HEK293 (cell line): ENCODE results near the gene C2CD4A.

ENCODE experiments used
- CTCF ChIA-PET: fragments of 350-600 bp; formaldehyde crosslinking; extraction: SDS; loops from one replicate; lab custom pipeline; 2021; ENCODE audit warnings: antibody characterized with exemption; lab: Yijun Ruan, JAX
- POLR2A ChIA-PET: fragments of 300-600 bp; formaldehyde crosslinking; extraction: SDS; loops from one replicate; lab custom pipeline; 2020; ENCODE audit warnings: antibody characterized with exemption, inconsistent platforms; lab: Yijun Ruan, JAX
- H3K27ac ChIP-seq: fragments of 200-500 bp; sonication (Bioruptor generic); 2 replicates; pipeline ENCODE4 v1.5.1; 2014; ENCODE audit warnings: low read depth, low read length, control low read depth, inconsistent platforms; ENCODE audit errors: extremely low read depth
- H3K36me3 ChIP-seq, 2 experiments: fragments of 200-500 bp in 1 of 2; sonication (Bioruptor generic) in 1 of 2; 1 replicate in 1 of 2; 2 replicates in 1 of 2; pipeline ENCODE4 v1.5.1; 2014 to 2017; ENCODE audit warnings: inconsistent platforms in 2 of 2, low read length in 2 of 2; ENCODE audit not compliant: control insufficient read depth in 2 of 2, insufficient read depth in 1 of 2
- H3K4me1 ChIP-seq: fragments of 200-500 bp; sonication (Bioruptor generic); 2 replicates; pipeline ENCODE4 v1.5.1; 2014; ENCODE audit warnings: mild to moderate bottlenecking, low read length, inconsistent platforms; ENCODE audit not compliant: control insufficient read depth, insufficient read depth
- H3K4me3 ChIP-seq: 2 replicates; pipeline ENCODE4 v1.5.1; 2011; ENCODE audit warnings: low read depth, mild to moderate bottlenecking, control low read depth, low read length, moderate library complexity
- H3K9me3 ChIP-seq: fragments of 200-500 bp; sonication (Bioruptor generic); 2 replicates; pipeline ENCODE4 v1.5.1; 2014; ENCODE audit warnings: low read depth, low read length, inconsistent platforms; ENCODE audit not compliant: control insufficient read depth, insufficient read depth
- BCL6B ChIP-seq: fragments of 450-650 bp; formaldehyde crosslinking; IDR thresholded peaks from 2 replicates; pipeline ENCODE4 v1.5.1; 2017; ENCODE audit warnings: missing biosample characterization, missing genetic modification characterization
- GLI4 ChIP-seq: fragments of 450-650 bp; formaldehyde crosslinking; IDR thresholded peaks from 2 replicates; pipeline ENCODE4 v1.5.1; 2016; ENCODE audit warnings: missing biosample characterization, missing genetic modification characterization
- IKZF3 ChIP-seq: fragments of 450-650 bp; IDR thresholded peaks from 2 replicates; pipeline ENCODE4 v1.5.0; 2018; ENCODE audit warnings: missing biosample characterization, mild to moderate bottlenecking, missing genetic modification characterization, moderate library complexity
- PRDM2 ChIP-seq: fragments of 450-650 bp; formaldehyde crosslinking; IDR thresholded peaks from 2 replicates; pipeline ENCODE4 v1.5.1; 2016; ENCODE audit warnings: missing biosample characterization, missing genetic modification characterization, borderline replicate concordance
- PRDM4 ChIP-seq: fragments of 450-650 bp; formaldehyde crosslinking; IDR thresholded peaks from 2 replicates; pipeline ENCODE4 v1.5.1; 2017; ENCODE audit warnings: missing biosample characterization, missing genetic modification characterization
- SP3 ChIP-seq: fragments of 450-650 bp; formaldehyde crosslinking; IDR thresholded peaks from 2 replicates; pipeline ENCODE4 v1.5.1; 2016; ENCODE audit warnings: missing biosample characterization, missing genetic modification characterization
- ZBTB21 ChIP-seq: fragments of 450-650 bp; formaldehyde crosslinking; IDR thresholded peaks from 2 replicates; pipeline ENCODE4 v1.5.1; 2017; ENCODE audit warnings: missing biosample characterization, missing genetic modification characterization
- ZBTB48 ChIP-seq: fragments of 450-650 bp; formaldehyde crosslinking; IDR thresholded peaks from 2 replicates; pipeline ENCODE4 v1.5.1; 2016; ENCODE audit warnings: missing biosample characterization, missing genetic modification characterization
- ZNF18 ChIP-seq: fragments of 450-650 bp; formaldehyde crosslinking; IDR thresholded peaks from 2 replicates; pipeline ENCODE4 v1.5.1; 2016; ENCODE audit warnings: missing biosample characterization, missing genetic modification characterization
- ZNF292 ChIP-seq: fragments of 450-650 bp; formaldehyde crosslinking; IDR thresholded peaks from 2 replicates; pipeline ENCODE4 v1.5.1; 2016; ENCODE audit warnings: low read depth, missing biosample characterization, missing genetic modification characterization, borderline replicate concordance
- ZNF404 ChIP-seq: fragments of 450-650 bp; formaldehyde crosslinking; IDR thresholded peaks from 2 replicates; pipeline ENCODE4 v1.5.1; 2017; ENCODE audit warnings: missing biosample characterization, missing genetic modification characterization
- ZNF473 ChIP-seq: fragments of 450-650 bp; formaldehyde crosslinking; IDR thresholded peaks from 2 replicates; pipeline ENCODE4 v1.5.1; 2017; ENCODE audit warnings: missing biosample characterization, missing genetic modification characterization
- ZNF555 ChIP-seq: fragments of 450-650 bp; formaldehyde crosslinking; conservative IDR thresholded peaks from 2 replicates; pipeline ENCODE4 v1.5.1; 2017; ENCODE audit warnings: missing biosample characterization, mild to moderate bottlenecking, missing genetic modification characterization, inconsistent platforms
- ZNF560 ChIP-seq: fragments of 450-650 bp; formaldehyde crosslinking; IDR thresholded peaks from 2 replicates; pipeline ENCODE4 v1.5.1; 2017; ENCODE audit warnings: missing biosample characterization, missing genetic modification characterization, borderline replicate concordance
- ZNF747 ChIP-seq: fragments of 450-650 bp; formaldehyde crosslinking; IDR thresholded peaks from 2 replicates; pipeline ENCODE4 v1.5.1; 2016; ENCODE audit warnings: missing biosample characterization, missing genetic modification characterization
- ZSCAN16 ChIP-seq: fragments of 450-650 bp; formaldehyde crosslinking; IDR thresholded peaks from 2 replicates; pipeline ENCODE4 v1.5.1; 2016; ENCODE audit warnings: missing biosample characterization, missing genetic modification characterization
- ZSCAN5A ChIP-seq: fragments of 450-650 bp; formaldehyde crosslinking; IDR thresholded peaks from 2 replicates; pipeline ENCODE4 v1.5.1; 2016; ENCODE audit warnings: missing biosample characterization, missing genetic modification characterization
- ZXDB ChIP-seq: fragments of 450-650 bp; formaldehyde crosslinking; IDR thresholded peaks from 2 replicates; pipeline ENCODE4 v1.5.1; 2016; ENCODE audit warnings: missing biosample characterization, missing genetic modification characterization

The C2CD4A gene

GRCh38 chr15:62088353-62088693 is 21.5 kb downstream of the C2CD4A start:
- no peak for TF ChIP-seq ZNF747 (tag by site-specific recombination)
- no peak for TF ChIP-seq ZNF555
- TF ChIP-seq PRDM4: no peak
- TF ChIP-seq BCL6B (tag by site-specific recombination): no peak
- TF ChIP-seq ZBTB21 (tag by site-specific recombination): no peak
- TF ChIP-seq ZNF292 (tag by site-specific recombination): no peak
- no peak for TF ChIP-seq ZSCAN5A (tag by site-specific recombination)
- no peak for TF ChIP-seq ZSCAN16 (tag by site-specific recombination)
- TF ChIP-seq ZNF18: no peak
- TF ChIP-seq ZNF560 (tag by site-specific recombination): no peak
- TF ChIP-seq GLI4 (tag by site-specific recombination): no peak
- TF ChIP-seq ZXDB: no peak
- no peak for TF ChIP-seq ZNF404 (tag by site-specific recombination)
- TF ChIP-seq PRDM2 (tag by site-specific recombination): no peak
- TF ChIP-seq ZNF473 (tag by site-specific recombination): no peak
- TF ChIP-seq ZBTB48 (tag by site-specific recombination): no peak
- TF ChIP-seq IKZF3 (tag by site-specific recombination): no peak
- TF ChIP-seq SP3 (tag by site-specific recombination): no peak
- H3K4me3 ChIP-seq: no peak overlapping the region
- no peaks in the 10 kb centered on the region for H3K9me3 ChIP-seq
- ChIA-PET CTCF (interaction anchor here (0.7 kb wide), 1 partner anchor 16 kb away, joined by 3 read pairs; no protein-coding TSS in a partner anchor), POLR2A (no interaction called here)
- no peak overlapping the region for H3K27ac ChIP-seq
- no peaks in the 10 kb centered on the region for H3K36me3 ChIP-seq
- no peaks in the 10 kb centered on the region for H3K4me1 ChIP-seq
